Left hindlimb (tissue), 1 donor: ENCODE data around the gene VTI1A.

ENCODE experiments used
- DNase-seq: peaks from one replicate; pipeline ENCODE4 v3.0.0-alpha.2; 2018

VTI1A gene

DNA sequence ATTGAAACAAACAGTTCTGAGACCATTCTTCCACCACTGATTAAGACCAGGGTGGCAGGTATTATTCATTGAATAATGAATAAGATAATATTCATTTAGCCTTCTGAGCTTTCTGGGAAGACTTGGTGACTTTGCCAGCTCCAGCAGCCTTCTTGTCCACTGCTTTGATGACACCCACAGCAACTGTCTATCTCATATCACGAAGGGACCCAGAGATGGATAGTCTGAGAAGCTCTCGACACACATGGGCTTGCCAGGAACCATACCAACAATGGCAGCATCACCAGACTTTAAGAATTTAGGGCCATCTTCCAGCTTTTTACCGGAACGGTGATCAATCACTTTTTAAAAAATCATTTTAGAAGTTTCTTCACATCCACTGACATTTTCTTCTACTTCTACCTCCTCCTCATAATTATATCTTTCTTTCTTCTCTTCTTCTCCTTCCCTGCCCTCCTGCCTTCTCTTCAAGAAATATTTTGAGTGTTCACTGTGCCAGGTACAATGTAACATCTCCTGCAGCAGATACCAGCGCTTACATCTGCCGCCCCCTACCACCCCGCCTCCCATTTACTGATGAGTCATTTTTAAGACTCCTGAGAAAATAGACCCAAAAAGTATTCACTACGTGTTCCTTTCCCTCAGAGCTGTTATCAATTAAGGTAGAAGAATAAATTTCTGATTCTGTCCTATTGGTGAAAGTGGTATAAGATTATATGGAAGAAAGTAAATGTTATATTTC lies 101.7 kb downstream of the VTI1A start:
- no peak for DNase-seq

DNA sequence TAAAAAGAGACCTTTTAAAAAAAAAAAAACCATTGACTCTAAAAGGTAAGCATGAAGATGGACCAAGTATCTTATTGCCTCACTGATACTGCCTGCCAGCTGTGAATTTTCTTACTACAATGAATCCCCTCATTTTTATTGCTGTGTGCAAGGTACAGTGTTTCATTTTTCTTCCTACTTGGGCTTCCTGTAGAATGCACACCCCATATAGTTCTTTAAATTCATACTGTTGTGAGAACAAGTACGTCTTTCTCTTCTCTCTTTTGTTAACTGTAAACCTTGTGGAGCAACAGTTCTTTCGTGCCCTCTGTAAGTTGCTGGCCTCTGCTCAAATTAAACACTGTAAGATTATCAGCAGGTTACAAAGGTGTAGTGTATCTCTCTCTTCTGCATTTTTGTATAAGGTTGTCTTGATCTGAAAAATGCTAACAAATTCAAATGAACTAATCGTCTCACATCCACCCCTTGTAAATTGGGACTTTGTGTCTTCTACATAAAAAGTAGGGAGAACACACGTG lies 105.6 kb downstream of the VTI1A start:
- no peak for DNase-seq

DNA sequence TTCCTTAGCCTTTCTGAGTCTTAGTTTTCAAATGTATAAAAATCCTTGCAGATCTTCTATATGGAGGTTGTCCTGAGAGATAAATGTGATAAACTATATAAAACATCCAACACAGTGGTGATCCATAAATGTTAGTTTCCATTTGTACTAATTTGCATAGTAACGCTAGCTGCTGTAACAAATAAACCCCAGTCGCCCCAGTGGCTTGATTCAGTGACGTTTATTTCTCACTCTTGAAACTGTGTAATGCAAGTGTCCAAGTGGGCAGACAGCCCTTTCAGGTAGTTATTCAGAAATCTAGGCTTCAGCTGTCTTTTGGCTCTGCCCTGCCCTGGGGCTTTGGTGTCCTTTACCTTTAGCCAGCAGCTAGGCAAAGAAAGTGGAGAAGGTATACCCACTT lies 106.3 kb downstream of the VTI1A start:
- no peak for DNase-seq

DNA sequence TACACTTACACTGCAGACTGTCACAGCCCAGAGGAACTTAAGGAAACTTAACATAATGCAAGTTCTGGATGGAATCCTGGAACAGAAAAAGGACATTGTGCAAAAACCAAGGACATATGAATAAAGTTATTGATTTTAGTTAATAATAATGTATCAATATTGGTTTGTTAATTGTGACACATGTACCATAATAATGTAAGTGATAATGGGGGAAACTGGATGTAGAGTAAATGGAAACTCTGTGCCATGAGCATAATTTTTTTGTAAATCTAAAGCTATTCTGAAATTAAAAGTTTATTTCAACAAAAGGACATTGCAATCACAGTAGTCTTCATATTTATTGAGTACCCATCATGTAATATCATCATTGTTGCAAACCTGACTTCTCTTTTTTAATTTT lies 107.2 kb downstream of the VTI1A start:
- DNase-seq, result no peak

GRCh38 chr10:112557197-112557596 lies 110.2 kb downstream of the VTI1A start:
- no peak for DNase-seq

GRCh38 chr10:112558476-112559142 lies 111.6 kb downstream of the VTI1A start:
- no peak for DNase-seq

DNA sequence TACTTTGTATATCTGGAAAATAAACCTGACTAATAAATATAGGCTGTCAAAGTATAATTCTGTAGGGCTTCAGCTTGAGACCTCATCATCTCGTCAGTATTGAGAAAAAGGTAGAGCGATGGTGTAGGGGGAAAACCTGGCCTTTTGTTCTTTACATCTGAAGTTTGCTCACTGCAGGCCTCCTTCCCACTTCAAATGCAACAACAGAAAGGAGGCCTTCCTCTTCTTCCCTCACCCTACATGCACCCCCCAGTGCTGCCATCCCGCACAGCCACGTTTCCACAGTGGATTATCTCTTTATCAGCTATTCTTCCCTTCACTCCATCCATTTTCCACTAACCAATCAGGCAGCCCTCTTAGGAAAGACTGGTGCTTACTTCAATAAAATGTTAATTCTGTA lies 112.3 kb downstream of the VTI1A start:
- no peak for DNase-seq

GRCh38 chr10:112562122-112562521 lies 115.1 kb downstream of the VTI1A start:
- DNase-seq, result no peak

- DNase-seq, result no peak
These were observed 116.0 kb downstream of the VTI1A start for GRCh38 chr10:112562809-112563663.

DNA sequence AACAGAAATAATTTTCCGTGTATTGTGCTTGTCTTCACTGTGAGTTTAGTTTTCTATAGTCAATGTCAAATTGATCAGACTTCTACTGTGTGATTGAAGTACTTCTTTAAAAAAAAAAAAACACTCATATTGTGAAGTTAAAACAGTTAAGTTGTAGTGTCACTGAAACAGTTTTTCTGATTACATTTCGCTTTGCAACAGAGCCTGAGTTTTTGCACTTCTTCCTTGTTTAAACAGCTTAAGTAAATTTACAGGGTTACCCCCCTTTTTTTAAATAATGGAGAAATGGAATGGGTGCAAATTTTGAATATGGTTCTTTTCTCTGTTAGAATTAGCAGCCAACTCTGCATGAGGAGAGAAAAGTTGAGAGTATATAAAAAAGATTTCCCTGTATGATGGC lies 117.3 kb downstream of the VTI1A start:
- no peak for DNase-seq

DNA sequence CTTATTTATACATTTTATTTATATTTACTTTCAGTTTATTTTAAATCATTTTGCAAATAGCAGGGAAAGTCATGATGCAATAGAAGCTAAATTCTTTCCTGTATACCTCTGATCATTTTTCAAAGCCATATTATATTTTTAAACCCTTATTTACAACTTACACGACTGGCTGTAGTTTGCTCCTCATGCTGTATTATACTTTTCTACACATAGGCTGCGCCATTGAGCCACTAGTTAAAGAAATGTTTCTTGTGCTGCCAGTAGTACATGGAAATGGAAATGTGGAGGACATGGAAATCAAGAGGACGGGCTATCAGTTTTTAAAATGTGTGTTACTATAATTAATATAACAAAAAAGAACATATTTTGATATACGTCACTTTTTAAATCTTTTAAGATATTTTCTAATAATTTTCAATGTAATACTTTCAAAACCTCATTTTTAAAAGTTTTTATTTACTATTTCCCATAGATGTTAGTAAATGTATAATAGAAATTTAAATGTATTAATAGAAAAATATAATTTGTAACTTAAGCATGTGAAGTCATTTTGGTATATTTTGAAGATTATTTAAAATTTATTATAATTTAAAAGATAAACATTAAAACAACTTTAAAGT lies 118.5 kb downstream of the VTI1A start:
- peak; percentile 39 for DNase-seq

DNA sequence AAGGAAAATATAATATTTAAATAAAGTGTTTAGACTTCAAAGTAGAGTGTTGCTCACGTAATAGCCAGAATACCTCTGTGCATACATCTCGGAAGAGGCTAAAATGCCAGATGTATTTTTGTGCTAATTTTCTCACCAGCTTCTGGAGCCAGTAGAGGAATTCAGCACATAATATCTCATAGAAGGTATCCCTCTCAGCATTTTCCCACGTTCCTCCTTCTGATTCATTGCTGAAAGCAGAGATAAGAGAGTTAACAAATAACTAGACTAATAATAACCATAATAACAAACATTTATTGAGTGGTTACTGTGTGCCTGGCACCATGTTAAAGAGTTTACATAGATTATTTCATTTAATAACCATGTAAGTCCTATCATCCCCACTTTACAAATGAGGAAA lies 123.6 kb downstream of the VTI1A start:
- DNase-seq, result no peak

DNA sequence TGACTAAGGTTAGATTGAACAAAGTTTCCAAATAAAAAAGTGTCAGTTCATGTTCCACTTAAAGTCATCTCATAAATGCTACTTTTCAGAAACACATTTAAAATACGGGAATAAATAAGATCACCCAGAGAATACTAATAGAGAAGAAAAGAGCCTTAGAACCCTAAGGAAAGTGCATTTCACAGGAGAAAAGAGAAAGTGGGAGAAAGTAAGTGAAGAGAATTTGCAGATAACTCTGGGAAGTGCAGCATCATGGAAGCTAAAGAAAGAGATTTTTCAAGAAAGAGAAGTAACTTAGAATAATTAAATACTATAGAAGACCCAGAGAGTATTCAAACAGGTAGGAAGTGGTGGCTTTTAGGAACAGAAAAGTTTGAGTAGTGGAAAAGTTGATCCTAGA lies 132.6 kb downstream of the VTI1A start:
- DNase-seq, result no peak

GRCh38 chr10:112580267-112580666 lies 133.3 kb downstream of the VTI1A start:
- no peak for DNase-seq

DNA sequence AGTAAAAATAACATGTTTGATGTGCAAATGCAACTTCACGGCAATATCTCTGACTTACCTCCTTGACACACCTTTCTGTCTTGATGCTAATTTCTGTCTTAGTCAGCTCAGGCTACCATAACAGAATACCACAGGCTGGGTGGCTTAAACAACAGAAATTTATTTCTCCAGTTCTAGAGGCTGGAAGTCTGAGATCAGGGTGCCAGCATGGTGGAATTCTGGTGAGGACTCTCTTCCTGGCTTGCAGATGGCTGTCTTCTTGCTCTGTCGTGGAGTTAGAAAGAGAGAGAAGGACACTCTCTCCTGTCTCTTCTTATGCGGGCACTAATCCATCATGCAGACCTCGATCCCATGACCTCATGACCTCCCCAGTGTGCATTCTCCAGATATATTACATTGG lies 134.9 kb downstream of the VTI1A start:
- no peak for DNase-seq

DNA sequence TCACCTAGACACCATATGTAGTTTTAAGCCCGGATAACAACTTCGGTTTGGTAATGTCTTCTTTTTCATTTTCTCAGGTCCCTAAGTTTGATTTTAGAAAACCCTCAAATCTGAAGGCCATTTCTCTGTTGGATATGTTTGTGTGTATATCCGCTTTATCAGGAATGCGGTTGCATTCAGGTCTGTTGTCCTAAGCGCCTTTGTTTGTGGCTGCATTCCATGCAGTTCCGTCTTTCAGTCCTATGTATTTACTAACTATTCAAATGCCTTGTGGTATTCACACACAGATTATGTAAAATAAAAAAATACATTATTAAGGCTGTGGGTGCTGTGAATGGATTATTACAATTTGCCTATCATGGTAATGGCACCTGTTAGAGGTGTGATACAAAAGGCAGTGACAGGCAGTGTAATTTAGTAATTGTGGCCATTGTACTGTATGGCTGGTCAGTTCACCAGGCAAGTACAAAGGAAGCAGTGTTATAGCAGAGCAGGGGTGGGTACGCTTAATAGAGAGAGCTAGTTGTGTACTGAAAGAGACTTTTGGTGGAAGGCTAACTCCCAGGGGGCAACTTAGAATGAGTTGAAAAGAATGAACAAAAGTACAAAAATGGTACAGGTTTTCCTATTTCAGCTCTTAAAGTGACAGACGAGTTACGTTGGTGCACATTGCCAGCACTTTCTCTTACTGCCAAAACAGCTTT lies 136.4 kb downstream of the VTI1A start:
- no peak for DNase-seq

DNA sequence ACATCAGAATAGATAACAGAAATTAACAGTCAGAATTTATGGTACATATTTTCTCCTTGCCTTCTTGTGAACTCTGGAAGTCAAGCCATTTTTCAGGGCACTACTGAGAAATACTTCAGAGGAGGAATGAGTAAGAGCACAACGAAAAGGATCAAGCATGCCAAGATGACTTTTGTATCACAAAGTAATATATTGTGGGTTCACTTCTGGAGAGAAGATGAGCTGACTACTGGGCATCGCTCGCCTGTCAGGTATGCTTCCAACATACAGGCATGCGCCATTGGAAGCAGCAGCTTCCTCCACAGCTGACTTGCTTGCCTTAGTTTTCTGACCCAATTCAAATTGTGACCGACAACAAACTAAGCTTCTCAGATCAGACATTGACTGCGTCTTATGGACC lies 137.3 kb downstream of the VTI1A start:
- no peak for DNase-seq

- DNase-seq, result no peak
These were observed 138.1 kb downstream of the VTI1A start for GRCh38 chr10:112585126-112585525.

DNA sequence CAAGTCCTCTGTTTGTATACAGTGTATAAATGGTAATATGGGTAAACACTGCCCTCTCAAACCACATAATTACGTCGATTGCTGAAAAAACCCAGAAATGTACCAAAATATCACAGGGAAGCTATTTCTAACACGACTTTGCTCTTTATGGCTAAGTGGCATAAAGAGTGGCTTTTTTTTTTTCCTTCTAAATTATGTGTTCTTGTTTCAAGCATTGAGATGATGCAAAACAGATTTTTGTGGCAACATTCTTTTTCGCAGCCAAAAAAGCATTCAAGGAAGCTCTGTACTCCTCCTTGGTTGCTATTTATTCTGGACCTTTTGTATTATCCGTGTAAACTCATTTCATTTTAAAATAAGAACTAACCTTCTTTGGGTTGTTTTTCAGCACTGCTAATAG lies 138.9 kb downstream of the VTI1A start:
- no peak for DNase-seq

DNA sequence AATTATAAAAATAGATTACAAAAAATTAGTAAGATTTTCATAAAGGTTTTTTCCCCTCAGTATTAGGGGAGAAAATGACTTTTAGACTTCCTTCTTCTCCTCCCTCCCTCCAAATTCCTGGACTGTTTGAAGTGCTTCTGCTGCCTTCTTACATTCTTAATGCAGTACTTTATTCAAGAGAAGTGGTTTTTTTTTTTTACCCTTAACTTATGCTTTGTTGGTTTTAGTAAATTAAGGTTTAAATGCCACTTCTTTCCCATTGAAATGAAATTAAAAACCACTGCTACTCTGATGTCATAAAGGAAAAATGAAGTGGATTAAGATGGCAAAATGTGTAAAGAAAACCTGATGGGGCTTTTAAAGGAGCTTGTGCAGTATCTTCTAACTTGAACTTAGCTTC lies 140.7 kb downstream of the VTI1A start:
- DNase-seq, result no peak

DNA sequence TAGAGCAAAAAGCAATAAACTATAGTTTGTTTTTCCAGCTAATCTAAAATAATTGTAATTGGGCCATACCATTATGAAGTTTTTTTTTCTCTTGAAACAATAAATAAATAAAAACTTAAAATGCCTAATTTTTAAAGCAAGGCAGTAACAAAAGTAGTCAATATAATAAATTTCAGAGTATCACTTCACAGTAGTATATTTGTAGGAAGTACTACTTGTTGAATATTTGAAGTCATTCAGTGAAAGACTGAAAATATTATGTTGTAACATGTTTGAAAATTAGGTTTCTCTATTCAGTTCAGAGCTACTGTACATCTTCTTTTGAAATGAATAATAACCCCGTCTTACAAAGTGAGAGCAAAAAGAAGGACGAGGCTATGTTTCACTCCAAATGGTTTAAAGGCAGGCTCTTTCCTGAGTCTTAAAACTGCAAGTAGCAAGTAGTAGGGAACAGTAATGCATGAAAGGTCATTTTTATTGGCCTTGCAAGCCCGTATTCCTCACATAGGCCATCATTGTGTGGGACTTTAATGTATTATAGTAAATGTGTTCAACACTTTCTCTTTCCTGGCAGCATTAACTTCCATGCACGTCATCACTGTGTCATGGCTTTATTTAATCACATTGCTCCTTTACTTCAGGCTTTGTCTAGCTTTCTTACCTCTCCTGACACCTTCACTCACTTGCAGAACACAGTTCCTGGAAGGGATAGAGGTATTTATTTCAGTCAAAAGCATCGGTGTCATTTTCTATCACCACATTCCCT lies 141.4 kb downstream of the VTI1A start:
- no peak for DNase-seq

GRCh38 chr10:112589081-112589480 lies 142.1 kb downstream of the VTI1A start:
- no peak for DNase-seq
